ENCODE measurements around the gene TMEM120B.

Gene TMEM120B

GRCh38 chr12:121717041-121717699 lies 4.6 kb downstream of the TMEM120B start:
- DNase-seq (ENCODE audit: low read depth), result peak; percentile 98
- TF ChIP-seq CTCF (conservative IDR thresholded peaks at IDR 0.05; ENCODE audit: control insufficient read depth, insufficient read depth, low read depth, low read length), result no peak

GRCh38 chr12:121718653-121719239 lies 6.2 kb downstream of the TMEM120B start:
- H3K4me3 ChIP-seq (ENCODE audit: control insufficient read depth, low read depth, low read length), result no peak overlapping the region
- no peak for TF ChIP-seq CTCF (conservative IDR thresholded peaks at IDR 0.05; ENCODE audit: control insufficient read depth, insufficient read depth, low read depth, low read length)
- DNase-seq (ENCODE audit: low read depth), result no peak

More at GRCh38 chr12:121717041-121717699, 4.6 kb downstream of the TMEM120B start:
- no peak overlapping the region for H3K4me3 ChIP-seq (ENCODE audit: control insufficient read depth, low read depth, low read length)

GRCh38 chr12:121719926-121720414 lies 7.4 kb downstream of the TMEM120B start:
- no peak overlapping the region for H3K4me3 ChIP-seq (ENCODE audit: control insufficient read depth, low read depth, low read length)
- TF ChIP-seq CTCF (conservative IDR thresholded peaks at IDR 0.05; ENCODE audit: control insufficient read depth, insufficient read depth, low read depth, low read length), result no peak
- peak; percentile 87 for DNase-seq (ENCODE audit: low read depth)

GRCh38 chr12:121720762-121721161 lies 8.2 kb downstream of the TMEM120B start:
- DNase-seq (ENCODE audit: low read depth), result no peak
- TF ChIP-seq CTCF (conservative IDR thresholded peaks at IDR 0.05; ENCODE audit: control insufficient read depth, insufficient read depth, low read depth, low read length), result no peak
- H3K4me3 ChIP-seq (ENCODE audit: control insufficient read depth, low read depth, low read length), result no peak overlapping the region

- no peak for DNase-seq (ENCODE audit: low read depth)
- H3K4me3 ChIP-seq (ENCODE audit: control insufficient read depth, low read depth, low read length), result no peak overlapping the region
- TF ChIP-seq CTCF (conservative IDR thresholded peaks at IDR 0.05; ENCODE audit: control insufficient read depth, insufficient read depth, low read depth, low read length), result no peak
These were observed 10.0 kb downstream of the TMEM120B start for GRCh38 chr12:121722511-121722910.

- no peak for TF ChIP-seq CTCF (conservative IDR thresholded peaks at IDR 0.05; ENCODE audit: control insufficient read depth, insufficient read depth, low read depth, low read length)
- no peak overlapping the region for H3K4me3 ChIP-seq (ENCODE audit: control insufficient read depth, low read depth, low read length)
These were observed 10.6 kb downstream of the TMEM120B start for GRCh38 chr12:121723200-121723599.

More at GRCh38 chr12:121723200-121723599, 10.6 kb downstream of the TMEM120B start:
- no peak for DNase-seq (ENCODE audit: low read depth)
